HEK293T (cell line): ENCODE data around the gene IGF2BP2.

Experiments
- CTCF ChIA-PET: fragments of 350-600 bp; formaldehyde crosslinking; extraction: SDS; loops from one replicate; lab custom pipeline; 2021; ENCODE audit warnings: antibody characterized with exemption, inconsistent platforms; lab: Yijun Ruan, JAX
- POLR2A ChIA-PET: fragments of 350-600 bp; formaldehyde crosslinking; extraction: SDS; loops from one replicate; lab custom pipeline; 2020; ENCODE audit warnings: antibody characterized with exemption, inconsistent platforms; lab: Yijun Ruan, JAX
- DNase-seq: peaks from one replicate; pipeline ENCODE4 v3.0.0; 2012; ENCODE audit warnings: mixed read lengths; ENCODE audit errors: extremely low spot score
- ARNT ChIP-seq: fragments of 450-650 bp; IDR thresholded peaks from 2 replicates; pipeline ENCODE4 v1.6.1; 2017; ENCODE audit warnings: mild to moderate bottlenecking
- BHLHE40 ChIP-seq: fragments of 450-650 bp; IDR thresholded peaks from 2 replicates; pipeline ENCODE4 v1.6.1; 2016; ENCODE audit warnings: mild to moderate bottlenecking, moderate library complexity, borderline replicate concordance
- CTBP1 ChIP-seq: fragments of 450-650 bp; IDR thresholded peaks from 2 replicates; pipeline ENCODE4 v1.6.1; 2016; ENCODE audit warnings: borderline replicate concordance
- ELF4 ChIP-seq: fragments of 450-650 bp; IDR thresholded peaks from 2 replicates; pipeline ENCODE4 v1.6.1; 2017; ENCODE audit warnings: antibody characterized with exemption
- FOXA1 ChIP-seq: fragments of 450-650 bp; IDR thresholded peaks from 2 replicates; pipeline ENCODE4 v1.6.1; 2016; ENCODE audit warnings: mild to moderate bottlenecking
- FOXK2 ChIP-seq: fragments of 450-650 bp; IDR thresholded peaks from 2 replicates; pipeline ENCODE4 v1.6.1; 2016; ENCODE audit warnings: mild to moderate bottlenecking
- FOXM1 ChIP-seq: fragments of 450-650 bp; IDR thresholded peaks from 2 replicates; pipeline ENCODE4 v1.6.1; 2017; ENCODE audit warnings: mild to moderate bottlenecking, borderline replicate concordance
- HDGF ChIP-seq: fragments of 450-650 bp; IDR thresholded peaks from 2 replicates; pipeline ENCODE4 v1.6.1; 2017; ENCODE audit warnings: antibody characterized with exemption, borderline replicate concordance
- L3MBTL2 ChIP-seq: fragments of 450-650 bp; conservative IDR thresholded peaks from 2 replicates; pipeline ENCODE4 v1.6.1; 2016; ENCODE audit warnings: mild to moderate bottlenecking
- LEF1 ChIP-seq: fragments of 450-650 bp; IDR thresholded peaks from 2 replicates; pipeline ENCODE4 v1.6.1; 2017; ENCODE audit warnings: mild to moderate bottlenecking, borderline replicate concordance
- NFRKB ChIP-seq: fragments of 450-650 bp; IDR thresholded peaks from 2 replicates; pipeline ENCODE4 v1.6.1; 2016; ENCODE audit warnings: mild to moderate bottlenecking, moderate library complexity
- SP1 ChIP-seq: fragments of 450-650 bp; IDR thresholded peaks from 2 replicates; pipeline ENCODE4 v1.6.1; 2017
- SUZ12 ChIP-seq: fragments of 450-650 bp; IDR thresholded peaks from 2 replicates; pipeline ENCODE4 v1.6.1; 2016; ENCODE audit warnings: mild to moderate bottlenecking
- TARDBP ChIP-seq: fragments of 450-650 bp; IDR thresholded peaks from 2 replicates; pipeline ENCODE4 v1.6.1; 2016
- ZNF384 ChIP-seq: fragments of 450-650 bp; IDR thresholded peaks from 2 replicates; pipeline ENCODE4 v1.6.1; 2016
- TF ChIP-seq, protein P1 (sequence below): fragments of 450-650 bp; IDR thresholded peaks from 2 replicates; pipeline ENCODE4 v1.6.1; 2016

The IGF2BP2 gene

DNA sequence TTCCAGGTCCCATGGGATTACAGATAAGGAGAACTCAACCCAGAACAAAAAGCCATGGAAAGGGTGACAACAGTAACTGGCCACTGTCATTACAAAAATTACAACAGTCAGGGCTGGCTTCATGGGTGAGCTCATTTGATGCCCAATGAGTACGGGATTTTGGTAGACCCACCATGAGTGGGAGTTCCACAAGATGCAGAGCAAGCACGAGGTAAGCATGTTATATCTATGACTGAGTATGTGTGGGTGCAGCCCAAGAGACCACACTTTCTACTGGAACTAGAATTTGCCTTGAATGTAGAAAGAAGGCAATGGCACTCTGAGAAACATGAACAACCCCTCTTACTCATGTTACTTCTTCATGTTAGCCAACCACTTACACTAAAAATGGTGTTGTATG is 83.3 kb downstream of the IGF2BP2 start:
- ChIA-PET POLR2A (no interaction called here), CTCF (no interaction called here)
- DNase-seq = no peak
- TF ChIP-seq FOXM1 (no peak), ELF4 (no peak), HDGF (no peak), BHLHE40 (no peak), TARDBP (no peak), ZNF384 (no peak), FOXK2 (no peak), SUZ12 (no peak), NFRKB (no peak), L3MBTL2 (no peak), CTBP1 (no peak), LEF1 (no peak), ARNT (no peak)
- TF ChIP-seq, protein P1, sequence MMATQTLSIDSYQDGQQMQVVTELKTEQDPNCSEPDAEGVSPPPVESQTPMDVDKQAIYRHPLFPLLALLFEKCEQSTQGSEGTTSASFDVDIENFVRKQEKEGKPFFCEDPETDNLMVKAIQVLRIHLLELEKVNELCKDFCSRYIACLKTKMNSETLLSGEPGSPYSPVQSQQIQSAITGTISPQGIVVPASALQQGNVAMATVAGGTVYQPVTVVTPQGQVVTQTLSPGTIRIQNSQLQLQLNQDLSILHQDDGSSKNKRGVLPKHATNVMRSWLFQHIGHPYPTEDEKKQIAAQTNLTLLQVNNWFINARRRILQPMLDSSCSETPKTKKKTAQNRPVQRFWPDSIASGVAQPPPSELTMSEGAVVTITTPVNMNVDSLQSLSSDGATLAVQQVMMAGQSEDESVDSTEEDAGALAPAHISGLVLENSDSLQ = no peak

DNA sequence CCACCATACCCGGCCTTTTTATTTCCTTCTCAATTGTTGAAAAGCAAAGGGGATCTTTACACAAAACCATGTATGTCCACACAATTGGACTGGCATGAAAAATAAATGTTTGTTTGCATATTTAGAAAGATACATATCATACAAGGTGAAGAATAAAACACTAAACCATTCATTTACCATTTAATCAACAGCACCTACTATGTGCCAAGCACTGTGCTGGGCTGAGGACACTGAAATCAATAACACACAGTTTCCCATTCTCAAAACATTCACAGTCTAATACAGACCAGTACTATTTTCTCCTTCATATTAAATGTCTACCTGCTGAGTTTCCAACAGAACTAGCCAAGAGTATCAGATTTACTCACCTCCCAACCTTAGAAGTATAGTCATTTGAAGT is 84.7 kb downstream of the IGF2BP2 start:
- TF ChIP-seq FOXK2 = no peak
- TF ChIP-seq ARNT = no peak
- no peak for TF ChIP-seq CTBP1
- TF ChIP-seq, protein P1 = no peak
- no peak for DNase-seq
- ChIA-PET CTCF (no interaction called here), POLR2A (no interaction called here)

DNA sequence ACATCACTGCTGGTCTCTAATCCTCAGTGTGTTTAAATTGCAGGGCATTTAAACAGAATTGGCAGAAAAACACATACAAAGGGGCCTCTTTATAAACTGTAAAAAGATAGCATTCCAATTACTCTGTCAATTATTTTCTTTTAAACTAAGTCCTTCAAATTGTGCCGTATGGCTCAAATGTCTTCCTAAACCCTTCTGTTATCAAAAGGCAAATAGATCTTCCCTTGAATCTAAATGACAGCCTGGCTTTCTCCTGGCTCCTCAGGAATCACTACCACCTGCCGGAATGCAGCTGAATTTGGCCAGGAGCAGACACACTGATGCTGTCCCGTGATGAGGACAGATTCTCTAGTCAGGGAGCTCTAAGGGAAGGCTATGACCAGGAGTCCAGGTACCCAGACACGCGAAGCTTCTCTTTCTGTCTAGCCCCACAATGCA is 85.6 kb downstream of the IGF2BP2 start:
- ChIA-PET POLR2A (interaction anchor here (0.9 kb wide), 1 partner anchor 30 kb away, joined by 3 read pairs; no protein-coding TSS in a partner anchor), CTCF (interaction anchor here (1.5 kb wide), 1 partner anchor 79 kb away, joined by 3 read pairs; no protein-coding TSS in a partner anchor)
- no peak for TF ChIP-seq NFRKB
- no peak for TF ChIP-seq ZNF384
- TF ChIP-seq ARNT = no peak
- no peak for TF ChIP-seq LEF1
- TF ChIP-seq SUZ12 = no peak
- no peak for TF ChIP-seq SP1
- no peak for TF ChIP-seq FOXA1
- no peak for TF ChIP-seq HDGF
- no peak for DNase-seq

DNA sequence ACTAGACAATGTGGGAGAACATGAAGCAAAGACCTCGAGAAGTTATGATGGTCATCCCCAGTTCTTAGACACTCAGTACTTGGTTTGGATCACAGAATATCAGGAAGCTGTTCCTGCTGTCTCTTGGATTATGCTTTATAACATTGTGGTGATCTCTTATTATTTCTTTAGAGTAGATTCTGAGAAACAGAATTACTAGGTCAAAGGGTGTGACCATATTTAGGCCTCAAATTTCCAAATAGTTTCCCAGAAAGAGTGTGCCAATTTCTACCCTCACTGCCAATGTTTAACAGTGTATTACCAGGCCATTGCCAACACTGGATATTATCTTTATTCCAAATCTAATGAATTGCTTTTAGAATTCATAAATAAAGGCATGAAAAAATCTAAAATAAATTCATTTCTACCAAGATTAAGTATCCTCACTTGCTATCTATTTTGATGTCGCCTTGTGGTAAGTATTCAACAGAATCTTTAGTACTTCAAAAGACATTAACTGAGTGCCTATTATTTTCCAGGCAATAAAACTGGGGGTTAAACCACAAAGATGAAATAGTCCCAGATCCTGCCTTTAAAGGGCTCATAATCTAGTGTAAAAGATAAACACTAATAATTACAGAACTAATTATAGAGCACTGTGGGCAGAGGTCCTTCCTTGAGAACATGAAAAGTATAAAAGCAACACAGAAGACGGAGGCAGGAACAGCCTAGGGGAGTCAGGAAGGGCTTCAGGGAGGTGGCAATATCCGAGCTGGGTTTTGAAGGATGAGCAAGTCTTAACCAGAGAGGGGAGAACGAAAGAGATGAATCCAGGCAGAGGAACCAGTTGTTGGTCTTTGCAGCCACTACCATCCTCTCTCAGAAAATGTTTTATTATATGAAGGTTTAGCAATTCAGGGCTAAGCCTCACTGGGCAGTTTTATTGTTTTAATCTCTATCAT is 86.8 kb downstream of the IGF2BP2 start:
- TF ChIP-seq ELF4 (no peak), TARDBP (no peak), FOXK2 (no peak), FOXA1 (no peak), HDGF (no peak), SP1 (no peak), FOXM1 (no peak), CTBP1 (no peak), BHLHE40 (no peak), ARNT (no peak), LEF1 (no peak), NFRKB (no peak), SUZ12 (no peak), ZNF384 (no peak), L3MBTL2 (no peak)
- TF ChIP-seq, protein P1 = no peak
- ChIA-PET CTCF (interaction anchor here (1.5 kb wide), 1 partner anchor 78 kb away, joined by 3 read pairs; no protein-coding TSS in a partner anchor), POLR2A (interaction anchor here (0.9 kb wide), 1 partner anchor 31 kb away, joined by 3 read pairs; no protein-coding TSS in a partner anchor)
- no peak for DNase-seq

DNA sequence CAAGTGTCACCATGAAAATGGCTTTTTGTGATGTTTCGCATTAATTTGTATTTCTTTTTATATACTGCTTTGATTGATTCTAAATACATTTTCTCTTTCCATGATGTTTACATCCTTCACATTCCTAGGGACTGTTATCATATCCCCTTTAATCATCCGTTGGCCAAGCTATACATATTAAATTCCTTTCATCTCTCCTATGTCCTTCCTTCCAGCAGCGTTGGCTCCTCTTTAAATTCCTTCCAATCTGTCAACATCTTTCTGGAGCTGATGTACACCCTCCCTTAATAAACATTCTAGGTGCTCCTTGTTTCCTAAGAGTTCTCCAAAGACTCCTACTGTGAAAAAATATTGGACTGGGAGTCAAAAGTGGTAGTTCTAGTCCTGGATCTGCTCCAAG is 87.8 kb downstream of the IGF2BP2 start:
- CTCF ChIA-PET = interaction anchor here (0.6 to 1.8 kb wide), 3 partner anchors 31 to 60 kb away, joined by 3 to 13 read pairs (median 7); no protein-coding TSS in a partner anchor
- TF ChIP-seq CTBP1 (no peak), SP1 (no peak), FOXM1 (no peak), LEF1 (no peak), HDGF (no peak), FOXK2 (no peak)
- no peak for DNase-seq
- POLR2A ChIA-PET = no interaction called here

DNA sequence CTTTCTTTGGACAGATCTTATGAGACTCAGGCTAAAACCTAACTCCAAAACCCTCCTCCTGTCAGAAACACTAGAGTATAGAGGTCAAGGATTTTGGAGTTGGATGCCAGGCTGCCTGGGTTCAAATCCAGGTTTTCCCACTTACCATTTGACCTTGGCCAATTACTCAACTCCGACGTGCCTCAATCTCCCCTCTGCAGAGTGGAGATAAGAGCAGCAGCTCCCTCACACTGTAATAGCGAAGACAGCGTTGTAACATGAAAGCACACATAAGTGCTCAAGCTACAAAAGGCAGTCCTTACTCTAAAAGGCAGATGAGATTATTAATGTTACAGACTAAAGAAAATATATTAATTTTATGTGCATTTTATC is 90.1 kb downstream of the IGF2BP2 start:
- no peak for DNase-seq
- no peak for TF ChIP-seq SP1
- CTCF ChIA-PET = interaction anchor here (0.6 to 2.7 kb wide), 6 partner anchors 26 to 208 kb away, joined by 3 to 18 read pairs (median 4); no protein-coding TSS in a partner anchor
- POLR2A ChIA-PET = interaction anchor here (2.0 kb wide), 1 partner anchor 203 kb away, joined by 9 read pairs; the partner anchor contains the start of gene TRA2B
